Gastrocnemius medialis (tissue), 4 donors: ENCODE measurements around the gene LUZP2.

Experiments
- POLR2A ChIP-seq, 2 donors: fragments of 450-650 bp; IDR thresholded peaks; one replicate each; pipeline ENCODE4 v1.6.1; 2017; ENCODE audit warnings: antibody characterized with exemption in 2 of 2, mild to moderate bottlenecking in 2 of 2, moderate library complexity in 2 of 2
- TF ChIP-seq, protein P1 (sequence below), 5 experiments: fragments of 450-650 bp in 3 of 5; fragments of 200-600 bp in 2 of 5; sonication (generic) in 2 of 5; IDR thresholded peaks in 4 of 5; conservative IDR thresholded peaks in 1 of 5; 1 replicate in 4 of 5; 2 replicates in 1 of 5; pipeline ENCODE4 v1.5.1; 2016 to 2019; ENCODE audit warnings: antibody characterized with exemption in 5 of 5, mild to moderate bottlenecking in 3 of 5, moderate library complexity in 3 of 5

DNA sequence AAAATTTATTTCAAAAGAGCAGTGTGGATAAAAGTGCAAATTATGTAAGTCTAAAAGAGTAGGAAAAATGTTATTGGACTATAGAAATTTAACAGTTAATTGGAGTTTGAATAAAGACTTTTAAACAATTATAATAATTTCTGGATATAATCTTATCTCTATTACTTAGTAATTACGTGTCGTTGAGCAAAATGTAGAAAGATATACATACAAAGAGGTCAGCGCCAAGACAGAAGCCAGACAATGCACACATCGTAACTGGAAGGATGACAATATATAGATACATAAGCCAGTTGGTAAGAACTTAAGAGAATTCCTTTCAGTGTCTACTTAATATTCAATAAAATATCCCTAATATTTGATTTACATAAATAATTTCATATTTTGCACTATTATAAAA lies 157.0 kb downstream of the LUZP2 start:
- TF ChIP-seq, protein P1, sequence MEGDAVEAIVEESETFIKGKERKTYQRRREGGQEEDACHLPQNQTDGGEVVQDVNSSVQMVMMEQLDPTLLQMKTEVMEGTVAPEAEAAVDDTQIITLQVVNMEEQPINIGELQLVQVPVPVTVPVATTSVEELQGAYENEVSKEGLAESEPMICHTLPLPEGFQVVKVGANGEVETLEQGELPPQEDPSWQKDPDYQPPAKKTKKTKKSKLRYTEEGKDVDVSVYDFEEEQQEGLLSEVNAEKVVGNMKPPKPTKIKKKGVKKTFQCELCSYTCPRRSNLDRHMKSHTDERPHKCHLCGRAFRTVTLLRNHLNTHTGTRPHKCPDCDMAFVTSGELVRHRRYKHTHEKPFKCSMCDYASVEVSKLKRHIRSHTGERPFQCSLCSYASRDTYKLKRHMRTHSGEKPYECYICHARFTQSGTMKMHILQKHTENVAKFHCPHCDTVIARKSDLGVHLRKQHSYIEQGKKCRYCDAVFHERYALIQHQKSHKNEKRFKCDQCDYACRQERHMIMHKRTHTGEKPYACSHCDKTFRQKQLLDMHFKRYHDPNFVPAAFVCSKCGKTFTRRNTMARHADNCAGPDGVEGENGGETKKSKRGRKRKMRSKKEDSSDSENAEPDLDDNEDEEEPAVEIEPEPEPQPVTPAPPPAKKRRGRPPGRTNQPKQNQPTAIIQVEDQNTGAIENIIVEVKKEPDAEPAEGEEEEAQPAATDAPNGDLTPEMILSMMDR (IDR thresholded peaks at IDR 0.05 in 4 of 5, conservative IDR thresholded peaks at IDR 0.05 in 1 of 5), result no peak
- no peak for TF ChIP-seq POLR2A (IDR thresholded peaks at IDR 0.05)
